ENCODE results near the gene KIF19.
"Not testable (repeated sequence)": the region's sequence is repeated elsewhere in the genome, so short reads cannot be mapped to it uniquely, and the experiment has no call there.

Gene KIF19, protein sequence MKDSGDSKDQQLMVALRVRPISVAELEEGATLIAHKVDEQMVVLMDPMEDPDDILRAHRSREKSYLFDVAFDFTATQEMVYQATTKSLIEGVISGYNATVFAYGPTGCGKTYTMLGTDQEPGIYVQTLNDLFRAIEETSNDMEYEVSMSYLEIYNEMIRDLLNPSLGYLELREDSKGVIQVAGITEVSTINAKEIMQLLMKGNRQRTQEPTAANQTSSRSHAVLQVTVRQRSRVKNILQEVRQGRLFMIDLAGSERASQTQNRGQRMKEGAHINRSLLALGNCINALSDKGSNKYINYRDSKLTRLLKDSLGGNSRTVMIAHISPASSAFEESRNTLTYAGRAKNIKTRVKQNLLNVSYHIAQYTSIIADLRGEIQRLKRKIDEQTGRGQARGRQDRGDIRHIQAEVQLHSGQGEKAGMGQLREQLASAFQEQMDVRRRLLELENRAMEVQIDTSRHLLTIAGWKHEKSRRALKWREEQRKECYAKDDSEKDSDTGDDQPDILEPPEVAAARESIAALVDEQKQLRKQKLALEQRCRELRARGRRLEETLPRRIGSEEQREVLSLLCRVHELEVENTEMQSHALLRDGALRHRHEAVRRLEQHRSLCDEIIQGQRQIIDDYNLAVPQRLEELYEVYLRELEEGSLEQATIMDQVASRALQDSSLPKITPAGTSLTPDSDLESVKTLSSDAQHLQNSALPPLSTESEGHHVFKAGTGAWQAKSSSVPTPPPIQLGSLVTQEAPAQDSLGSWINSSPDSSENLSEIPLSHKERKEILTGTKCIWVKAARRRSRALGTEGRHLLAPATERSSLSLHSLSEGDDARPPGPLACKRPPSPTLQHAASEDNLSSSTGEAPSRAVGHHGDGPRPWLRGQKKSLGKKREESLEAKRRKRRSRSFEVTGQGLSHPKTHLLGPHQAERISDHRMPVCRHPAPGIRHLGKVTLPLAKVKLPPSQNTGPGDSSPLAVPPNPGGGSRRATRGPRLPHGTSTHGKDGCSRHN

GRCh38 chr17:74325743-74326379, at the start of gene KIF19:
KIF19 (plus strand) TSS chr17:74326226; CDS start chr17:74326350, 124 bp downstream.
- intact Hi-C loops (cut with DNase I) = no loop called here
- DNase-seq = peak; percentile 33 to 86 (median 72)

DNA sequence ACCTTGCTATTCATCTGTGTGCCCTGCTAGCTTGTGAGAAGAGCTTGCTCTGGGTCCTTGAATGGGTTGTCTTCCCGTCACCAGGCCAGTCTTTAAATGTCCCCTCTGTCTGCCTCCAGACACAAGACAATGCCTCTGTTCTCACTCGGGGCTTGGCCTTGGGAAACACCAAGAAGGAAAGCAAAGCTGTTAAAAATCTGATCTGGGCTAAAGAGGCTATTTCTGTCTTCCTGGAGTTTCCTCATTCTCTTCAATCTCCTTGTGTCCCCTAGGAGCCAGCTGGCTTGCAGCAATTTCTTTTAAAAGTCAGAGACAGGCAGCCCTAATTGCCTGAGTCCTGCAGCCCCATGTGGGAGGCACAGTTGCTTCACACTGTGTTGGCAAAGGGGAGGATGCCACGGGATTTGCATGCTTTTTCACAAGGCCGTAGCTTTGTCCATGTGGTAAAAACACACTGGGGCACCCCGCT, 49.5 kb upstream of the KIF19 start:
- intact Hi-C loops (cut with DNase I) = loop anchor here (5.0 kb wide), 1 partner anchor 64 kb away; the partner anchor contains the start of gene TTYH2
- peak in 37 of 42 donors; percentile 26 to 82 (median 58) for DNase-seq

DNA sequence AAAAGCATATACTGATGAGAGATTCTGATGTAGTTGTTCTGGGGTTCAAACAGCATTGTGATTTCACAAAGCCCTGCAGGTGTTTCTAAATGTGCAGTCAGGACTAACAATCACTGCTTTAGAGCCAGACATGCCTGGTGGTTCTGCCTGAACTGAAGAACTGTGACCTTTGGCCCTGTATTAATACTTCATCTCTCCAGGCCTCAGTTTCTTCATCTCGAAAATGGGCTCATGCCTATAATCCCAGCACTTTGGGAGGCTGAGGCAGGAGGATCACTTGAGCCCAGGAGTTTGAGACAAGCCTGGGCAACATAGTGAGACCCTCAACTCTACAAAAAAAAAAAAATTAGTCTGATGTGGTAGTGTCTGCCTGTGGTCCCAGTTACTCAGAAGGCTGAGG, 48.1 kb upstream of the KIF19 start:
- intact Hi-C loops (cut with DNase I) = loop anchor here (5.0 kb wide), 1 partner anchor 66 kb away; the partner anchor contains the start of gene TTYH2
- no peak for DNase-seq

DNA sequence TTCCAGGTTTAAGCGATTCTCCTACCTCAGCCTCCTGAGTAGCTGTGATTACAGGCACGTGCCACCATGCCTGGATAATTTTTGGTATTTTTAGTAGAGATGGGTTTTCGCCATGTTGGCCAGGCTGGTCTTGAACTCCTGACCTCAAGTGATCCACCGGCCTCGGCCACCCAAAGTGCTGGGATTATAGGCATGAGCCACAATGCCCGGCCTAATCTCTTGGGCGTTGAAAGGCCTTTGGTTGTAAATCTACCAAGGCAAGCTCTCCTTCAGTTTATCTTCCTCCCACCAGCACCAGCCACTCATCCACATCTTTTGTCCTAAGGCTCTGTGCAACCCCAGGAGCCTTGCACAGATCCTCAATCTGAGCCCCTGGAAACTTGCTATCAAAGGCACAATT, 46.4 kb upstream of the KIF19 start:
- intact Hi-C loops (cut with DNase I) = loop anchor here (5.0 kb wide), 1 partner anchor 67 kb away; the partner anchor contains the start of gene TTYH2
- not testable (repeated sequence) for DNase-seq

DNA sequence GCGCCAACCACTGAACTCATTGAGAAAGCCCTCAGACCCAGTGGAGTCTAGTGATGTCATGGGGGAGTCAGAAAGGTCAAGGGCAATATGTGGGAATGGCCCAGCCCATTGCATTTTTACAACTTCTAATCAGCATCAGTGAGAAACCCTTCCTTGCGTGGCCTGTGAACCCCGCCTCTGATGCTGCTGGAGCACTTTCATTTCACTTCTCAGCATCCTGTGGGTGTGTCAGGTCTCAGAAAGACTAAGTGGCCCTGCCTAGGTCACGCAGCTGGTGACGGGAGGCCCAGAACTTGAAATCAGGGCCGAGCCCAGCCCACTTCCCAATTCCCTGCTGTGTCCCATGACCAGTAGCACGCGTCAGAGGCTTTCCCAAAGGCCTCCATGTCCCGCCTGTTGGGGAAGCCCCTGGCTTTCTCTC, 45.9 kb upstream of the KIF19 start:
- intact Hi-C loops (cut with DNase I) = no loop called here
- no peak for DNase-seq

- intact Hi-C loops (cut with DNase I) = no loop called here
- no peak for DNase-seq
These were observed 44.2 kb upstream of the KIF19 start for GRCh38 chr17:74281799-74282198.

- intact Hi-C loops (cut with DNase I); DNase-seq: not testable (repeated sequence)
These were observed 43.8 kb upstream of the KIF19 start for GRCh38 chr17:74282274-74282586.

DNA sequence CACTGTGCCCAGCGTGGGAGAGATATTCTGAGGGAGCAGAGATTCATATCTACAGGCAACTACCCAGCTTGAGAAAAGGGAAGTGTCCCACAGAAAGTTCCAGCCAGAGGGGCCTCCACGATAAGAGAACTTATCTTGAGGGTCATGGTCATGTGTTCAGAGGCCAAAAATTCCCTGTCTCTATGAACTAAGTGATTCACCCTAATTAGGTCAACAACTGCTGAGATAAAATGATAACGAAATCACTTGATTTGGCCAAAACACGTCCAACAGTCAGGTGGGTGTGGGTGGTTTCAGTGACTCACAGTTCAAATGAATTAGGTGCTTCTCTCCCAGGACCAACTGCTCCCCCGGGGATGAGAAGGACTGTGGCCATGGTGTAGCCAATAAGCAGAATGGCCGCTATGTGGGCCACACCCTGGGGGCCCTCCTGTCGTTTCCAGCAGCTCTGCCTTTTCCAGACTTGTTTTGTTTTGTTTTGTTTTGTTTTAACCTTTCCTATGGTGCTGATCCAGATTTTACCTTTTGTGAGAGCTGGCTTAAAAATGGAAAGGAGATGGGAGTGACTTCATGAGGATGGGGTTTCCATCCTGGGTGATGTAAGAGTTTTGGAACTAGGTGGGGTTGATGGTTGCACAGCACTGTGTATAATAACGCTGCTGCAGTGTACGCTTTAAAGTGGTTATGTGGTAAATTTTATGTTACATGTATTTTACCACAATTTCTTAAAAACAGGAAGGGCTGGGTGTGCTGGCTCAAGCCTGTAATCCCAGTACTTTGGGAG, 43.2 kb upstream of the KIF19 start:
- intact Hi-C loops (cut with DNase I) = no loop called here

GRCh38 chr17:74283371-74283673, 42.7 kb upstream of the KIF19 start:
- intact Hi-C loops (cut with DNase I) = no loop called here
- DNase-seq = no peak

More for the DNA sequence above, 43.2 kb upstream of the KIF19 start:
- no peak for DNase-seq

GRCh38 chr17:74287031-74287602, 38.9 kb upstream of the KIF19 start:
- DNase-seq = no peak
- intact Hi-C loops (cut with DNase I) = no loop called here

- DNase-seq = no peak
- intact Hi-C loops (cut with DNase I) = no loop called here
These were observed 37.2 kb upstream of the KIF19 start for GRCh38 chr17:74288785-74289184.

DNA sequence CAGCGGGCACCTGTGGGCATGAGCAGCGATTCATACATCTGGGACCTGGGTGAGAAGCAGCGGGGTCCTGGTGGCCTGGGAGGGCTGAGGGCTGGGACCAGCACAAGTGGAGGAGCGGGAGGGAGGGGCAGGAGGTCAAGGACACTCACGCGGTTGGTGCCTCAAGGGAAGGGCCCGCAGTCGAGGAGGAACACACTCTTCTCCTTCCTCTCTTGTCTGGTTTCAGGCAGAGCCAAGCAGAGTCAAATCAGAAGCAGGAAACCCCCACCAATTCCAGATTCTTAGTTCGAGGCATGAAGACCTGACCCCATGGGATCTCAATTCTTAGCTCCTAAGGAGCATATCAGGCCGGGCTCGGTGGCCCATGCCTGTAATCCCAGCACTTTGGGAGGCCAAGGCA, 36.3 kb upstream of the KIF19 start:
- DNase-seq = no peak
- intact Hi-C loops (cut with DNase I) = no loop called here

DNA sequence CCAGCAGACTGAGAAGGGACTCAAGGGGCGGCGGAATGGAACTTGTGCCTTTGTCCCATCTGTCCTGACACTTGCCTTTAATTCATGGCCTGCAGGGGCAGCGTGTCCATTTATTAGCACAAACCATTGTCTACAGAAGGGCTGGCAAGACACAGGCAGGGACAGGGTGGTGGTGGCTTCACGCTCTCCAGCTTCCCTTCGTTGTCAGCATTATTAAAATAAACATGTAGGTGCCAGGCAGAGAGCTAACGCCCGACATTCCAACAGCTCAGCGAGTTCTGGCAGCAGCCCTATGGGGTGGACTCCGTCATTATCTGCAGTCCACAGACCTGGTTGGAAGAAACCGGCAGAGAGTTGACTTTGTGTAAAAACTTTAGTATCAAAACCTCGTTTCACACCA, 35.7 kb upstream of the KIF19 start:
- DNase-seq = no peak
- intact Hi-C loops (cut with DNase I) = no loop called here

DNA sequence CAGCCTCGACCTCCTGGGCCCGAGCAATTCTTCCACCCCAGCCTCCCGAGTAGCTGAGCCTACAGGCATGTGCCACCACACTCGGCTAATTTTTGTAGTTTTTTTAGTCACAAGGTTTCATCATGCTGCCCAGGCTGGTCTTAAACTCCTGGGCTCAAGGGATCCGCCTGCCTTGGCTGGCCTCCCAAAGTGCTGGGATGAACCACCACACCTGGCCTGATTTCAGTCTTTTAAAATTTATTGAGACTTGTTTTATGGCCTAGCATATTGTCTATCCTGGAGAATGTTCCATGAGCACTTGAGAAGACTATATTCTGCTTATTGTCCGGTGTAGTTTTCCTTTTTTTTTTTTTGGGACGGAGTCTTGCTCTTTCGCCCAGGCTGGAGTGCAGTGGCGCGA, 33.5 kb upstream of the KIF19 start:
- intact Hi-C loops (cut with DNase I) = no loop called here
- DNase-seq = no peak

DNA sequence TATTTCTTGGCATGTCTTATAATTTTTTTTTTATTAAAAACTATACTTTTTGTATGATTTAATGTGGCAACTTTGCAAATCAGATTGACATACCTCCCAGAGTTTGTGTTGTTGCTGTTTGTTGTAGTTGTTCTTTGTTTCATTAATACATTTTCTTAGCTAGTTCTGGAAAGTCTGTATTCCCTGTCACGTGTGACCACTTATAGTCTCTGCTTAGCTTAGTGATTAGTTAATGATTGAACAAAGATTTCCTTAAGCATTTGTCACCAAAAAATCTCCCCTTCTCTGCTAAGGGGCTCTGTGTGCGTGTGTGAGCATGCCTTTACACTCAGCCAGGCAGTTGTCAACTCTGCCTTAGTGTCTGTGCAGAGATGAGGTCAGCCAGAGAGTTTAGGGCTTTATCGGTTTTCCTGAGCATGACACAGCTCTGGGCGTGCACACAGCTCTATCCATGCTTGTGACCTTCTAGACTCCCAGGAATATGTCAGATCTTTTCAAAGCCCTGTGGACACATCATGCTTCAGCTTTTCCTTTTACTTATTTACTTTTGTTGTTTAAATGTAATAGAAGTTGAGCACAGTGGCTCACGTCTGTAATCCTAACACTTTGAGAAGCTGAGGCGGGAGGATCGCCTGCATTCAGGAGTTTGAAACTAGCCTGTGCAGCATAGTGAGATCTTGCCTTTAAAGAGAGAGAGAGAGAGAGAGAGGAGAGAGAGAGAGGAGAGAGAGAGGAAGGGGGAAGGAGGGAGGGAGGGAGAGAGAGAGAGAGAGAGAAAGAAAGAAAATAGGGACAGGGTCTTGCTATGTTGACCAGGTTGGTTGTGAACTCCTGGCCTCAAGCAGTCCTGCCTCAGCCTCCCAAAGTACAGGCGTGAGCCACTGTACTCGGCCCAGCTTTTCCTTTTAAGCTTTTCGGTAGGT, 30.1 kb upstream of the KIF19 start:
- DNase-seq = no peak
- intact Hi-C loops (cut with DNase I) = loop anchor here (2.0 kb wide), 1 partner anchor 85 kb away; no protein-coding TSS in a partner anchor

DNA sequence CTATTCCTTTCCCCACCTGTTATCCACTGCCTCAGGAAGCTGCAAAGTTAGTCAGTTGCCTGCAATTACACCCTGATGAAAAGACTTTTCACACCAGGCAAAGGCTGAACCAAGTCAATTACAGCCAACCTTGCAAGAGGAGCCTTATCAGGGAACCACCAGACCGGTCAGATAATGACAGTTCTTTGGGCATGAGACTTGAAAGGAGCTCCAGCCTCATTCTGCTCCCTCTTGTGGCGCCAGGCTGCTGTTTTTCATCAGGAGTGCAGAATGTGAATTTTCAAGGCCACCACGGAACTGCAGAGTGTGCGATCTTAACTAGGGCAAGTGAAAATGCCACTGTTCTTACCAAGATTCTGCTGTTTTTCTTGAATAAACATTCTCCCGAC, 29.5 kb upstream of the KIF19 start:
- intact Hi-C loops (cut with DNase I) = loop anchor here (2.0 kb wide), 1 partner anchor 86 kb away; no protein-coding TSS in a partner anchor
- peak; percentile 39 to 93 (median 83) for DNase-seq

- intact Hi-C loops (cut with DNase I) = loop anchor here (2.0 kb wide), 1 partner anchor 87 kb away; no protein-coding TSS in a partner anchor
These were observed 28.1 kb upstream of the KIF19 start for GRCh38 chr17:74297941-74298340.

More at GRCh38 chr17:74297941-74298340, 28.1 kb upstream of the KIF19 start:
- peak in 1 of 42 donors; percentile 58 for DNase-seq
